Cerebellar nuclear complex (tissue), 1 donor: ENCODE measurements around the gene MARS1.
"Not testable (repeated sequence)": the region's sequence is repeated elsewhere in the genome, so short reads cannot be mapped to it uniquely, and the experiment has no call there.

ENCODE experiments used
- DNase-seq, 2 experiments: peaks; one replicate each; lab custom pipeline; 2025; lab: John Stamatoyannopoulos, UW

MARS1 gene

GRCh38 chr12:57550641-57551549, 63.0 kb downstream of the MARS1 start:
- no peak for DNase-seq

GRCh38 chr12:57551637-57552305, 63.9 kb downstream of the MARS1 start:
- no peak for DNase-seq

- DNase-seq, result no peak
These were observed 64.4 kb downstream of the MARS1 start for GRCh38 chr12:57552306-57552651.

- no peak for DNase-seq
These were observed 65.0 kb downstream of the MARS1 start for GRCh38 chr12:57552835-57553313.

GRCh38 chr12:57553343-57554202, 65.7 kb downstream of the MARS1 start:
- no peak for DNase-seq

- DNase-seq, result no peak
These were observed 66.6 kb downstream of the MARS1 start for GRCh38 chr12:57554453-57554852.

GRCh38 chr12:57554897-57555296, 67.0 kb downstream of the MARS1 start:
- no peak for DNase-seq

- no peak for DNase-seq
These were observed 71.0 kb downstream of the MARS1 start for GRCh38 chr12:57558864-57559263.

- DNase-seq, result no peak
These were observed 72.6 kb downstream of the MARS1 start for GRCh38 chr12:57560516-57560915.

GRCh38 chr12:57561117-57561516, 73.2 kb downstream of the MARS1 start:
- DNase-seq, result not testable (repeated sequence)

GRCh38 chr12:57563358-57563757, 75.5 kb downstream of the MARS1 start:
- DNase-seq, result no peak

- no peak for DNase-seq
These were observed 76.4 kb downstream of the MARS1 start for GRCh38 chr12:57564178-57564740.
